Transverse colon (tissue), 4 donors: ENCODE measurements around the gene SLC16A13. TPM values are rescaled to one million over a fixed set of nuclear protein-coding genes. Genes with fewer than 3 reads are reported as not detected.
"Not testable (repeated sequence)": the region's sequence is repeated elsewhere in the genome, so short reads cannot be mapped to it uniquely, and the experiment has no call there.

Experiments
- DNase-seq: peaks from one replicate; pipeline ENCODE4 v3.0.0-alpha.2; 2019
- H3K27ac ChIP-seq, 4 donors: fragments of 200-600 bp; sonication (generic); 2 replicates each; pipeline ENCODE4 v1.5.1; 2016 to 2018; ENCODE audit warnings: inconsistent platforms in 4 of 4
- H3K27me3 ChIP-seq: fragments of 200-600 bp; sonication (generic); 2 replicates; pipeline ENCODE4 v1.5.1; 2017; ENCODE audit warnings: inconsistent platforms
- H3K36me3 ChIP-seq, 4 donors: fragments of 200-600 bp; sonication (generic); 2 replicates each; pipeline ENCODE4 v1.5.1; 2017 to 2019; ENCODE audit warnings: inconsistent platforms in 4 of 4
- H3K4me1 ChIP-seq, 4 donors: fragments of 200-600 bp; sonication (generic); 2 replicates each; pipeline ENCODE4 v1.5.1; 2017 to 2020; ENCODE audit warnings: inconsistent platforms in 4 of 4
- H3K4me3 ChIP-seq, 4 donors: fragments of 200-600 bp; sonication (generic); 1 replicate in 1 of 4; 2 replicates in 3 of 4; pipeline versions ENCODE4 v1.5.1 to v1.6.1; 2017 to 2019; ENCODE audit warnings: inconsistent platforms in 4 of 4
- H3K9me3 ChIP-seq, 2 donors: fragments of 200-600 bp; sonication (generic); 2 replicates each; pipeline ENCODE4 v1.5.1; 2017 to 2019; ENCODE audit warnings: inconsistent platforms in 2 of 2
- CTCF ChIP-seq, 5 experiments: fragments of 200-600 bp in 3 of 5; fragments of 450-650 bp in 2 of 5; sonication (generic) in 3 of 5; IDR thresholded peaks; 1 replicate in 2 of 5; 2 replicates in 3 of 5; pipeline ENCODE4 v1.5.1; 2016 to 2017; ENCODE audit warnings: antibody characterized with exemption in 5 of 5, inconsistent platforms in 3 of 5, mild to moderate bottlenecking in 2 of 5, moderate library complexity in 1 of 5
- EP300 ChIP-seq: sonication (generic); formaldehyde crosslinking; IDR thresholded peaks from one replicate; pipeline ENCODE4 v1.6.1; 2017; ENCODE audit warnings: antibody characterized with exemption, low read depth
- POLR2A ChIP-seq: fragments of 450-650 bp; IDR thresholded peaks from one replicate; pipeline ENCODE4 v1.6.1; 2016; ENCODE audit warnings: antibody characterized with exemption, mild to moderate bottlenecking, moderate library complexity
- POLR2AphosphoS5 ChIP-seq, 3 donors: sonication (generic); formaldehyde crosslinking; IDR thresholded peaks; one replicate each; pipeline ENCODE4 v1.6.1; 2016; ENCODE audit warnings: antibody characterized with exemption in 3 of 3
- WGBS, 2 donors: methylation state at CpG; one replicate each; pipeline ENCODE4 v1.1.5; 2018; ENCODE audit warnings: low coverage in 1 of 2; 5-methylcytosine and 5-hydroxymethylcytosine counted together
- in situ Hi-C, 4 donors: fragments of 200-750 bp; cut with MboI; loops; one replicate each; pipeline versions ENCODE4 v1.15.0 to v1.15.1; 2017; ENCODE audit warnings: low sequenced_read_pairs in 3 of 4, low pct_ligation_motif_present in 1 of 4, low pct_unique_long_range_greater_than_20kb in 1 of 4
- intact Hi-C: fragments of 100-400 bp; cut with DNase I; formaldehyde crosslinking; loops from one replicate; pipeline ENCODE4 v1.15.1; 2023; ENCODE audit warnings: low total_unique reads
- small RNA-seq, 4 donors: library from RNA; depleted of rRNA; stranded (forward); fragments of <200 nt; gene quantifications; one replicate each; pipeline ENCODE3, GENCODE V24; 2016
- total RNA-seq, 4 donors: library from RNA; depleted of rRNA; stranded (reverse); fragments of >200 nt; gene quantifications; one replicate each; pipeline ENCODE4 v1.1.0, GENCODE V29; 2016

SLC16A13 gene
- total RNA-seq, 4 donors from 2014 or later = 2.4 to 8.6 (median 3.5) TPM; not detected in 1

GRCh38 chr17:7081341-7082062 is 45.7 kb downstream of the SLC16A13 start:
- in situ Hi-C loops = no loop called here
- Histone ChIP-seq H3K4me1 (no peaks in the 10 kb centered on the region), H3K9me3 (no peaks in the 10 kb centered on the region), H3K27ac (no peak overlapping the region), H3K27me3 (peaks cover 16% of the 10 kb centered on the region), H3K4me3 (no peak overlapping the region), H3K36me3 (no peaks in the 10 kb centered on the region)
- no peak for TF ChIP-seq POLR2A
- no peak for TF ChIP-seq POLR2AphosphoS5 (IDR thresholded peaks at IDR 0.05)
- TF ChIP-seq EP300 = no peak
- TF ChIP-seq CTCF (IDR thresholded peaks at IDR 0.05) = no peak
- WGBS, 2 donors = 84 to 90% methylated on average over 10 to 16 of the region's 16 CpGs
- DNase-seq = no peak
- intact Hi-C loops = loop anchor here (1.0 kb wide), 1 partner anchor 17 kb away; no protein-coding TSS in a partner anchor

- H3K27ac ChIP-seq = no peak overlapping the region
- 63 to 76% methylated on average over 1 to 4 of the region's 4 CpGs for WGBS, 2 donors
- TF ChIP-seq POLR2AphosphoS5 (IDR thresholded peaks at IDR 0.05) (no peak), POLR2A (no peak), CTCF (IDR thresholded peaks at IDR 0.05) (no peak), EP300 (no peak)
- DNase-seq = no peak
- intact Hi-C loops (no loop called here), in situ Hi-C loops (no loop called here)
- H3K4me1 ChIP-seq = no peaks in the 10 kb centered on the region
- no peaks in the 10 kb centered on the region for H3K36me3 ChIP-seq
- peaks cover 19% of the 10 kb centered on the region for H3K27me3 ChIP-seq
- H3K4me3 ChIP-seq = no peak overlapping the region
- no peaks in the 10 kb centered on the region for H3K9me3 ChIP-seq
These were observed 47.8 kb downstream of the SLC16A13 start for GRCh38 chr17:7083592-7083991.

GRCh38 chr17:7084088-7084487 is 48.3 kb downstream of the SLC16A13 start:
- no peak overlapping the region for H3K27ac ChIP-seq
- peaks cover 19% of the 10 kb centered on the region for H3K27me3 ChIP-seq
- intact Hi-C loops (no loop called here), in situ Hi-C loops (no loop called here)
- WGBS, 2 donors = 44 to 49% methylated on average over 7 of the region's 7 CpGs
- H3K4me3 ChIP-seq = no peak overlapping the region
- H3K9me3 ChIP-seq = no peaks in the 10 kb centered on the region
- DNase-seq = no peak
- no peaks in the 10 kb centered on the region for H3K4me1 ChIP-seq
- TF ChIP-seq POLR2A = no peak
- no peaks in the 10 kb centered on the region for H3K36me3 ChIP-seq

- H3K27me3 ChIP-seq = peaks cover 30% of the 10 kb centered on the region
- H3K36me3 ChIP-seq, DNase-seq, intact Hi-C loops, H3K4me1 ChIP-seq, in situ Hi-C loops, H3K9me3 ChIP-seq, H3K27ac ChIP-seq, H3K4me3 ChIP-seq: not testable (repeated sequence)
- WGBS, 2 donors = 38 to 48% methylated on average over 3 to 4 of the region's 4 CpGs
These were observed 52.6 kb downstream of the SLC16A13 start for GRCh38 chr17:7088442-7088841.

- intact Hi-C loops, H3K9me3 ChIP-seq, H3K27ac ChIP-seq, H3K4me1 ChIP-seq, H3K36me3 ChIP-seq, H3K4me3 ChIP-seq, in situ Hi-C loops, DNase-seq: not testable (repeated sequence)
- H3K27me3 ChIP-seq = peaks cover 30% of the 10 kb centered on the region
- WGBS, 2 donors = 88 to 100% methylated on average over 3 to 6 of the region's 6 CpGs
These were observed 53.8 kb downstream of the SLC16A13 start for GRCh38 chr17:7089570-7089969.

Small RNA genes within 50 kb of the gene (small RNA-seq; reads per million reads assigned to genes)
- 0 reads per million in 4 donors for gene AC120057.1

Other genes starting within 250 kb of the SLC16A13 start
- gene TEKT1, start 204.3 kb upstream of the SLC16A13 start, total RNA-seq = not detected
- gene ALOX12, start 40.0 kb upstream of the SLC16A13 start, total RNA-seq = not detected
- gene RNASEK, start 23.4 kb upstream of the SLC16A13 start, total RNA-seq = 100 to 1,000 TPM in 2 of 4 donors, 10 to 100 TPM in 2; 38.8 to 177 (median 118) TPM
- 1 to 10 TPM in 1 of 4 donors, under 1 TPM in 2, not detected in 1; 0.32 to 1.8 (median 0.82) TPM for gene BCL6B, start 13.0 kb upstream of the SLC16A13 start, total RNA-seq
- gene SLC16A11, start 8.1 kb downstream of the SLC16A13 start, total RNA-seq = 1 to 10 TPM in 2 of 4 donors, not detected in 2; 1.2 to 2.2 TPM
- gene CLEC10A, start 44.2 kb downstream of the SLC16A13 start, total RNA-seq = 1 to 10 TPM in 2 of 4 donors, not detected in 2; 6.3 to 7.0 TPM
- under 1 TPM in 1 of 4 donors, not detected in 3; 0.32 TPM for gene ASGR2, start 78.8 kb downstream of the SLC16A13 start, total RNA-seq
- gene ASGR1, start 143.4 kb downstream of the SLC16A13 start, total RNA-seq = under 1 TPM in 2 of 4 donors, not detected in 2; 0.48 to 0.82 TPM
- gene DLG4, start 183.8 kb downstream of the SLC16A13 start, total RNA-seq = 10 to 100 TPM in 1 of 4 donors, 1 to 10 TPM in 3; 2.4 to 15.7 (median 6.1) TPM
- 1,000 to 10,000 TPM in 3 of 4 donors, 100 to 1,000 TPM in 1; 877 to 3,047 (median 1,981) TPM for gene ACADVL, start 183.9 kb downstream of the SLC16A13 start, total RNA-seq
- 100 to 1,000 TPM in 2 of 4 donors, 10 to 100 TPM in 2; 35.9 to 182 (median 69.2) TPM for gene DVL2, start 198.5 kb downstream of the SLC16A13 start, total RNA-seq
- 10 to 100 TPM; 20.6 to 33.5 (median 27.8) TPM for gene PHF23, start 203.4 kb downstream of the SLC16A13 start, total RNA-seq
- 100 to 1,000 TPM; 209 to 479 (median 394) TPM for gene GABARAP, start 206.4 kb downstream of the SLC16A13 start, total RNA-seq
- 100 to 1,000 TPM in 1 of 4 donors, 10 to 100 TPM in 3; 52.3 to 113 (median 60.4) TPM for gene CTDNEP1, start 215.7 kb downstream of the SLC16A13 start, total RNA-seq
- 10 to 100 TPM in 3 of 4 donors, 1 to 10 TPM in 1; 4.9 to 36.2 (median 30.3) TPM for gene ELP5, start 216.2 kb downstream of the SLC16A13 start, total RNA-seq
- gene CLDN7, start 226.5 kb downstream of the SLC16A13 start, total RNA-seq = 1,000 to 10,000 TPM in 1 of 4 donors, 100 to 1,000 TPM in 3; 571 to 1,162 (median 940) TPM
- gene SLC2A4, start 245.7 kb downstream of the SLC16A13 start, total RNA-seq = 10 to 100 TPM in 3 of 4 donors, 1 to 10 TPM in 1; 9.7 to 35.5 (median 20.3) TPM